ENCODE measurements around the gene CEP112.
"Not testable (repeated sequence)": the region's sequence is repeated elsewhere in the genome, so short reads cannot be mapped to it uniquely, and the experiment has no call there.

The CEP112 gene

GRCh38 chr17:66094727-66095126 lies 97.2 kb downstream of the CEP112 start:
- no peaks in the 10 kb centered on the region for H3K9me3 ChIP-seq (ENCODE audit: low read depth, low read length)
- H3K27ac ChIP-seq = no peak overlapping the region
- 0 out of 2 replicates have a peak, but pooled peaks cover 5% of the 10 kb centered on the region for H3K36me3 ChIP-seq (ENCODE audit: insufficient read depth, low read length)
- DNase-seq (ENCODE audit: low read depth, low spot score) = no peak
- H3K9ac ChIP-seq (ENCODE audit: insufficient read length) = no peak overlapping the region
- TF ChIP-seq FOXP2 (optimal IDR thresholded peaks at IDR 0.05; ENCODE audit: control extremely low read depth, extremely low read length, insufficient read depth) (no peak), POLR2AphosphoS5 (IDR thresholded peaks at IDR 0.05; ENCODE audit: borderline replicate concordance, low read depth, low read length) (no peak), EZH2 (IDR thresholded peaks at IDR 0.05) (no peak)
- H3K4me3 ChIP-seq = no peak overlapping the region

- TF ChIP-seq POLR2AphosphoS5 (IDR thresholded peaks at IDR 0.05; ENCODE audit: borderline replicate concordance, low read depth, low read length) = no peak
- TF ChIP-seq FOXP2 (optimal IDR thresholded peaks at IDR 0.05; ENCODE audit: control extremely low read depth, extremely low read length, insufficient read depth) = no peak
- TF ChIP-seq EZH2 (IDR thresholded peaks at IDR 0.05) = no peak
- Histone ChIP-seq H3K27ac (no peak overlapping the region), H3K9me3 (ENCODE audit: low read depth, low read length) (no peaks in the 10 kb centered on the region), H3K9ac (ENCODE audit: insufficient read length) (no peak overlapping the region), H3K4me3 (no peak overlapping the region), H3K36me3 (ENCODE audit: insufficient read depth, low read length) (0 out of 2 replicates have a peak, but pooled peaks cover 5% of the 10 kb centered on the region)
- DNase-seq (ENCODE audit: low read depth, low spot score) = no peak
Observed at GRCh38 chr17:66091445-66092080, 100.4 kb downstream of the CEP112 start.

- Histone ChIP-seq H3K36me3 (ENCODE audit: insufficient read depth, low read length) (no peaks in the 10 kb centered on the region), H3K27ac (no peak overlapping the region), H3K9ac (ENCODE audit: insufficient read length) (no peak overlapping the region), H3K4me3 (no peak overlapping the region), H3K9me3 (ENCODE audit: low read depth, low read length) (no peaks in the 10 kb centered on the region)
- DNase-seq (ENCODE audit: low read depth, low spot score) = no peak
- TF ChIP-seq POLR2AphosphoS5 (IDR thresholded peaks at IDR 0.05; ENCODE audit: borderline replicate concordance, low read depth, low read length) (no peak), FOXP2 (optimal IDR thresholded peaks at IDR 0.05; ENCODE audit: control extremely low read depth, extremely low read length, insufficient read depth) (no peak), EZH2 (IDR thresholded peaks at IDR 0.05) (no peak)
Observed at GRCh38 chr17:66089764-66090163, 102.2 kb downstream of the CEP112 start.

DNA sequence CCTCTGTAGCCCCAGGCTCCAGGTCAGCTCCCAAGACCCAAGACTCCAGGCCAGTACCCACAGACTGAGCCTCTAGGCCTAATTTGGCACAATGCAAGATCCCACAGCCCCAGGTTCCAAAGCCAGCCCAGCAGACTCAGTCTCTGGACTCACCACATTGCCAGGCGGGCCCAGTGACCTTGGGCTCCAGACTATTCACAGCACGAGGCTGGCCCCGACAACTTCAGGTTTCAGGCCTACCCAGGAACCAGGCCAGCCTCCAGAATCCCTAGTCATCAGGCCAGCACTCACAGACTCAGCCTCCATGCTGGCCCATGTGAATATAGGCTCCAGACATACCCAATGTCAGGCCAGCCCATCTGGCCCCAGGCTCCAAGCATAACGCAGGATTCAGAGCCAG lies 103.8 kb downstream of the CEP112 start:
- no peak overlapping the region for H3K27ac ChIP-seq
- DNase-seq (ENCODE audit: low read depth, low spot score) = no peak
- TF ChIP-seq POLR2AphosphoS5 (IDR thresholded peaks at IDR 0.05; ENCODE audit: borderline replicate concordance, low read depth, low read length) = no peak
- TF ChIP-seq FOXP2 (optimal IDR thresholded peaks at IDR 0.05; ENCODE audit: control extremely low read depth, extremely low read length, insufficient read depth) = no peak
- TF ChIP-seq EZH2 (IDR thresholded peaks at IDR 0.05) = no peak
- no peak overlapping the region for H3K9ac ChIP-seq (ENCODE audit: insufficient read length)
- H3K9me3 ChIP-seq (ENCODE audit: low read depth, low read length) = no peaks in the 10 kb centered on the region
- H3K36me3 ChIP-seq (ENCODE audit: insufficient read depth, low read length) = no peaks in the 10 kb centered on the region
- no peak overlapping the region for H3K4me3 ChIP-seq

GRCh38 chr17:66087073-66087472 lies 104.9 kb downstream of the CEP112 start:
- Histone ChIP-seq H3K9ac (ENCODE audit: insufficient read length) (peak overlapping the region; percentile 5), H3K36me3 (ENCODE audit: insufficient read depth, low read length) (no peaks in the 10 kb centered on the region), H3K4me3 (no peak overlapping the region), H3K9me3 (ENCODE audit: low read depth, low read length) (no peaks in the 10 kb centered on the region), H3K27ac (peak overlapping the region; percentile 69)
- TF ChIP-seq POLR2AphosphoS5 (IDR thresholded peaks at IDR 0.05; ENCODE audit: borderline replicate concordance, low read depth, low read length) (no peak), EZH2 (IDR thresholded peaks at IDR 0.05) (no peak), FOXP2 (optimal IDR thresholded peaks at IDR 0.05; ENCODE audit: control extremely low read depth, extremely low read length, insufficient read depth) (no peak)
- DNase-seq (ENCODE audit: low read depth, low spot score) = no peak

DNA sequence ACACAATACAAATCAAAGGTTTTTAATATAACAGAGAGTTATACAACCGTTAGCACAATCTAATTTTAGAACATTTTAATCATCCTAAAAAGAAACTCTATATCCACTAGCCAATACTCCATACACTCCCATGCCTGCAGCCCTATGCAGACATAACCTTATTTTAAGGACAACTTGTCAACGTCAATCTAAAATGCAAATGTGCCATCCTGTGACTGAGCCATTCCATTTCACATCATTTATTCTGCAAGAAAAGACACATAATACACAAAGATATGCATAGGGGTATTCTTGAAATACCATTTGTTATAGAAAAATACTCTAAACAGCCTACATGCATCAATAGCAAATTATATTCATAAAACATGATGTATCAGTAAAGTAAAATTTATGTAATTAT lies 106.7 kb downstream of the CEP112 start:
- H3K4me3 ChIP-seq = no peak overlapping the region
- TF ChIP-seq POLR2AphosphoS5 (IDR thresholded peaks at IDR 0.05; ENCODE audit: borderline replicate concordance, low read depth, low read length) = no peak
- no peak for TF ChIP-seq EZH2 (IDR thresholded peaks at IDR 0.05)
- no peak for TF ChIP-seq FOXP2 (optimal IDR thresholded peaks at IDR 0.05; ENCODE audit: control extremely low read depth, extremely low read length, insufficient read depth)
- no peak for DNase-seq (ENCODE audit: low read depth, low spot score)
- no peak overlapping the region for H3K27ac ChIP-seq
- H3K36me3 ChIP-seq (ENCODE audit: insufficient read depth, low read length) = no peaks in the 10 kb centered on the region
- H3K9me3 ChIP-seq (ENCODE audit: low read depth, low read length) = no peaks in the 10 kb centered on the region
- H3K9ac ChIP-seq (ENCODE audit: insufficient read length) = no peak overlapping the region

GRCh38 chr17:66080670-66081069 lies 111.3 kb downstream of the CEP112 start:
- H3K36me3 ChIP-seq (ENCODE audit: insufficient read depth, low read length); H3K9me3 ChIP-seq (ENCODE audit: low read depth, low read length); H3K4me3 ChIP-seq; H3K27ac ChIP-seq; DNase-seq (ENCODE audit: low read depth, low spot score); H3K9ac ChIP-seq (ENCODE audit: insufficient read length): not testable (repeated sequence)

DNA sequence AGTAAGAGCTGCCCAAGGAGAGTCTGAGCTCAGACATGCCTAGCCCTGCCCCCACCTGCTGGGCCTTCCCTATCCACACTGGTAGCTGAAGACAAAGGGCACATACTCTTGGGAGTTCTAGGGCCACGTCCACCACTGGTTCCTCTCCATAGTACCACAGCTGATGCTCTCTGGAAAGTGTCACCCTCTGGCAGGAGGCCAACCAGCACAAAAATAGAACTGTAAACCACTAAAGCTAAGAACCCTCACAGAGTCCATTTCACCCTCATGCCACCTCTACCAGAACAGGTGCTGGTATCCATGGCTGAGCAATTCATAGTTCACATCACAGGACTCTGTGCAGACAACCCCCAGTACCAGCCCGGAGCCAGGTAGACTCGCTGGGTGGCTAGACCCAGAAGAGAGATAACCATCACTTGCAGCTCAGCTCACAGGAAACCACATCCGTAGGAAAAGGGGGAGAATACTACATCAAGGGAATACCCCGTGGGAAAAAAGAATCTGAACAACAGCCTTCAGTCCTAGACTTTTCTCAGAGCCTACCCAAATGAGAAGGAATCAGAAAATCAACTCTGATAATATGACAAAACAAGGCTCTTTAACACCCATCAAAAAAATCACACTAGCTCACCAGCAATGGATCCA lies 115.3 kb downstream of the CEP112 start:
- peak; percentile 1 for DNase-seq (ENCODE audit: low read depth, low spot score)
- H3K36me3 ChIP-seq (ENCODE audit: insufficient read depth, low read length) = no peaks in the 10 kb centered on the region
- no peak overlapping the region for H3K9ac ChIP-seq (ENCODE audit: insufficient read length)
- TF ChIP-seq FOXP2 (optimal IDR thresholded peaks at IDR 0.05; ENCODE audit: control extremely low read depth, extremely low read length, insufficient read depth) (no peak), POLR2AphosphoS5 (IDR thresholded peaks at IDR 0.05; ENCODE audit: borderline replicate concordance, low read depth, low read length) (no peak), EZH2 (IDR thresholded peaks at IDR 0.05) (no peak)
- H3K27ac ChIP-seq = no peak overlapping the region
- H3K4me3 ChIP-seq = no peak overlapping the region
- H3K9me3 ChIP-seq (ENCODE audit: low read depth, low read length) = no peaks in the 10 kb centered on the region

DNA sequence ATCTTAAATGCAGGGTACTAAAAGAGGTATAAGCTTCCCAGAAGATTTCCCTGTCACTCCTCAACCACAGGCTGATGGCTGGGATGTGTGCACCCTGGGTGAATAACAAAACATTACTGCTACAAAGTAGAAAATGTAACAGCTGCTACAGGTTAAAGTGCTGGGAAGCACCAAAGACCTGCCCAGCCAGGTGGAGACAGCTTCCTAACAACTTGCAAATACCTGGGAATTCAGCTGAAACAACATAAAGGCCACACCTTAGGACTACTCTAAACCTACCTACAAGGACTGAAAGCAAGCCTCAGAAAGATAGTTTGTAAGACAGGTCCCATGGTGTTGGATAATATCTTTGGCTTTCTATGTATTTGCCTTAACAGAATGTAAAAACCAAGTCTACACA lies 118.5 kb downstream of the CEP112 start:
- H3K9me3 ChIP-seq (ENCODE audit: low read depth, low read length) = no peaks in the 10 kb centered on the region
- no peak for DNase-seq (ENCODE audit: low read depth, low spot score)

More for the DNA sequence above, 118.5 kb downstream of the CEP112 start:
- H3K9ac ChIP-seq (ENCODE audit: insufficient read length) = no peak overlapping the region
- no peak overlapping the region for H3K27ac ChIP-seq
- H3K4me3 ChIP-seq = no peak overlapping the region
- H3K36me3 ChIP-seq (ENCODE audit: insufficient read depth, low read length) = no peaks in the 10 kb centered on the region
- TF ChIP-seq EZH2 (IDR thresholded peaks at IDR 0.05) (no peak), FOXP2 (optimal IDR thresholded peaks at IDR 0.05; ENCODE audit: control extremely low read depth, extremely low read length, insufficient read depth) (no peak), POLR2AphosphoS5 (IDR thresholded peaks at IDR 0.05; ENCODE audit: borderline replicate concordance, low read depth, low read length) (no peak)

Measured in SK-N-MC (cell line).